Stimulated activated CD8-positive, alpha-beta memory T cell treated with anti-CD3 and anti-CD28 coated beads, Interleukin-12 subunit alpha, Interleukin-12 subunit beta, amount 100 ng/mL, for 24 hours (primary cell): ENCODE data around the gene RAP1B.

Source experiments
- DNase-seq: peaks from one replicate; pipeline ENCODE4 v3.0.0-alpha.2; 2020; ENCODE audit errors: extremely low read depth

Gene RAP1B

GRCh38 chr12:68699486-68699885 is 88.8 kb downstream of the RAP1B start:
- no peak for DNase-seq
